IMR-90 (cell line): Measurements from ENCODE around the gene SGMS1. TPM values are rescaled to one million over a fixed set of nuclear protein-coding genes. Genes with fewer than 3 reads are reported as not detected.

Experiments used
- ATAC-seq: fragments of 200-7000 bp; cut with Tn5 transposase; 2 replicates; pipeline ENCODE4 v1.9.1; 2020; ENCODE audit warnings: low read depth, mild to moderate bottlenecking, moderate library complexity
- BruUV-seq: library from RNA; stranded (reverse); fragments of 400-500 nt; replicated peaks from 2 replicates; lab custom pipeline; 2021; lab: Mats Ljungman, UMichigan
- CTCF ChIA-PET: fragments of 300-600 bp; formaldehyde crosslinking; extraction: SDS; loops from one replicate; lab custom pipeline; 2021; ENCODE audit warnings: antibody characterized with exemption; lab: Yijun Ruan, JAX
- POLR2A ChIA-PET: fragments of 300-600 bp; sonication (Branson Sonifier 250); formaldehyde crosslinking; loops from one replicate; lab custom pipeline; 2022; ENCODE audit warnings: antibody characterized with exemption; ENCODE audit not compliant: unreplicated experiment; lab: Charles Lee
- DNase-seq: peaks from one replicate; pipeline ENCODE4 v3.0.0; 2013
- H2AFZ ChIP-seq: replicated peaks from 2 replicates; pipeline ENCODE3; 2013; ENCODE audit warnings: low read length, mild to moderate bottlenecking; ENCODE audit not compliant: poor library complexity
- H2AK5ac ChIP-seq: 2 replicates; pipeline ENCODE4 v1.6.1; 2013; ENCODE audit warnings: low read depth, low read length, inconsistent platforms
- H2AK9ac ChIP-seq: replicated peaks from 2 replicates; pipeline ENCODE3; 2013; ENCODE audit warnings: mild to moderate bottlenecking, low read depth, low read length, moderate library complexity; ENCODE audit not compliant: poor library complexity
- H2BK120ac ChIP-seq: 2 replicates; pipeline ENCODE4 v1.6.1; 2013; ENCODE audit warnings: low read depth, low read length, inconsistent platforms
- H2BK15ac ChIP-seq: 3 replicates; pipeline ENCODE4 v1.6.1; 2013; ENCODE audit warnings: low read depth, low read length, inconsistent platforms
- H2BK20ac ChIP-seq: 2 replicates; pipeline ENCODE4 v1.6.1; 2013; ENCODE audit warnings: low read depth, mild to moderate bottlenecking, inconsistent platforms, low read length, moderate library complexity
- H2BK5ac ChIP-seq: 2 replicates; pipeline ENCODE4 v1.6.1; 2013; ENCODE audit warnings: mild to moderate bottlenecking, low read depth, low read length, inconsistent platforms; ENCODE audit not compliant: poor library complexity, severe bottlenecking
- H3K14ac ChIP-seq: replicated peaks from 2 replicates; pipeline ENCODE4 v1.6.1; 2013; ENCODE audit warnings: low read depth, low read length, inconsistent platforms
- H3K18ac ChIP-seq: 2 replicates; pipeline ENCODE4 v1.6.1; 2013; ENCODE audit warnings: low read depth, low read length, control low read depth
- H3K23ac ChIP-seq: 2 replicates; pipeline ENCODE4 v1.6.1; 2013; ENCODE audit warnings: low read depth, low read length, inconsistent platforms
- H3K27ac ChIP-seq: 2 replicates; pipeline ENCODE4 v1.5.1; 2013; ENCODE audit warnings: mild to moderate bottlenecking, control low read depth, low read length; ENCODE audit not compliant: insufficient read depth
- H3K27me3 ChIP-seq: 2 replicates; pipeline ENCODE4 v1.6.1; 2013; ENCODE audit warnings: low read length; ENCODE audit not compliant: control insufficient read depth, insufficient read depth
- H3K36me3 ChIP-seq: 2 replicates; pipeline ENCODE4 v1.6.1; 2013; ENCODE audit warnings: low read length, mixed read lengths; ENCODE audit not compliant: control insufficient read depth, insufficient read depth
- H3K4ac ChIP-seq: 2 replicates; pipeline ENCODE4 v1.6.1; 2013; ENCODE audit warnings: low read depth, low read length, inconsistent platforms
- H3K4me1 ChIP-seq: 2 replicates; pipeline ENCODE4 v1.6.1; 2013; ENCODE audit warnings: low read length, mixed read lengths; ENCODE audit not compliant: control insufficient read depth, insufficient read depth
- H3K4me2 ChIP-seq: 2 replicates; pipeline ENCODE4 v1.6.1; 2013; ENCODE audit warnings: low read depth, mild to moderate bottlenecking, control low read depth, low read length, moderate library complexity
- H3K4me3 ChIP-seq: 2 replicates; pipeline ENCODE4 v1.5.1; 2013; ENCODE audit warnings: low read depth, mild to moderate bottlenecking, control low read depth, low read length, moderate library complexity; ENCODE audit not compliant: insufficient read depth
- H3K56ac ChIP-seq: 2 replicates; pipeline ENCODE4 v1.6.1; 2013; ENCODE audit warnings: low read length, inconsistent platforms; ENCODE audit not compliant: insufficient read depth; ENCODE audit errors: extremely low read depth
- H3K79me1 ChIP-seq, 2 experiments: 2 replicates each; pipeline ENCODE4 v1.6.1; 2013; ENCODE audit warnings: low read length in 2 of 2, inconsistent platforms in 1 of 2, low read depth in 1 of 2
- H3K9ac ChIP-seq: 2 replicates; pipeline ENCODE4 v1.6.1; 2013; ENCODE audit warnings: low read depth, low read length, control low read depth
- H3K9me1 ChIP-seq: 2 replicates; pipeline ENCODE4 v1.6.1; 2013; ENCODE audit warnings: low read length, inconsistent platforms; ENCODE audit not compliant: insufficient read depth
- H3K9me3 ChIP-seq: 2 replicates; pipeline ENCODE4 v1.6.1; 2013; ENCODE audit warnings: low read length; ENCODE audit not compliant: control insufficient read depth, insufficient read depth
- H4K20me1 ChIP-seq: 2 replicates; pipeline ENCODE4 v1.6.1; 2013; ENCODE audit warnings: low read length, inconsistent platforms; ENCODE audit not compliant: insufficient read depth
- H4K5ac ChIP-seq: 2 replicates; pipeline ENCODE4 v1.6.1; 2013; ENCODE audit warnings: mild to moderate bottlenecking, low read depth, low read length, control low read depth
- H4K8ac ChIP-seq, 2 experiments: 2 replicates each; pipeline ENCODE4 v1.6.1; 2013; ENCODE audit warnings: low read depth in 2 of 2, low read length in 2 of 2, control low read depth in 1 of 2, inconsistent platforms in 1 of 2
- H4K91ac ChIP-seq: 2 replicates; pipeline ENCODE4 v1.6.1; 2013; ENCODE audit warnings: low read depth, low read length, inconsistent platforms; ENCODE audit not compliant: insufficient read depth
- BHLHE40 ChIP-seq: fragments of 150-350 bp; IDR thresholded peaks from 2 replicates; pipeline ENCODE4 v1.6.1; 2016; ENCODE audit warnings: mild to moderate bottlenecking, low read depth, low read length
- CEBPB ChIP-seq: IDR thresholded peaks from 2 replicates; pipeline ENCODE4 v1.6.1; 2012; ENCODE audit warnings: low read depth, low read length, improper control_type of control experiment
- CHD1 ChIP-seq: IDR thresholded peaks from 2 replicates; pipeline ENCODE4 v1.6.1; 2012; ENCODE audit warnings: low read depth, low read length, improper control_type of control experiment
- CTCF ChIP-seq: conservative IDR thresholded peaks from 2 replicates; pipeline ENCODE4 v1.5.1; 2012; ENCODE audit warnings: mild to moderate bottlenecking, low read depth, low read length, improper control_type of control experiment
- ELK1 ChIP-seq: fragments of 150-350 bp; IDR thresholded peaks from 2 replicates; pipeline ENCODE4 v1.6.1; 2016; ENCODE audit warnings: low read depth, mild to moderate bottlenecking, low read length, moderate library complexity, borderline replicate concordance
- FOS ChIP-seq: fragments of 150-350 bp; IDR thresholded peaks from 2 replicates; pipeline ENCODE4 v1.6.1; 2016; ENCODE audit warnings: low read depth, low read length
- MAFK ChIP-seq: IDR thresholded peaks from 2 replicates; pipeline ENCODE4 v1.6.1; 2012; ENCODE audit warnings: low read depth, low read length, improper control_type of control experiment
- MAZ ChIP-seq: IDR thresholded peaks from 2 replicates; pipeline ENCODE4 v1.6.1; 2012; ENCODE audit warnings: low read depth, mild to moderate bottlenecking, low read length, improper control_type of control experiment, moderate library complexity, borderline replicate concordance
- MXI1 ChIP-seq: IDR thresholded peaks from 2 replicates; pipeline ENCODE4 v1.6.1; 2012; ENCODE audit warnings: low read depth, mild to moderate bottlenecking, low read length, moderate library complexity, borderline replicate concordance
- NFE2L2 ChIP-seq: fragments of 150-350 bp; IDR thresholded peaks from 2 replicates; pipeline ENCODE4 v1.6.1; 2016; ENCODE audit warnings: low read depth, mild to moderate bottlenecking, low read length
- POLR2A ChIP-seq: IDR thresholded peaks from 2 replicates; pipeline ENCODE4 v1.6.1; 2012; ENCODE audit warnings: mild to moderate bottlenecking, low read depth, low read length
- RAD21 ChIP-seq: IDR thresholded peaks from 2 replicates; pipeline ENCODE4 v1.6.1; 2012; ENCODE audit warnings: low read length, improper control_type of control experiment
- RCOR1 ChIP-seq: IDR thresholded peaks from 2 replicates; pipeline ENCODE4 v1.6.1; 2012; ENCODE audit warnings: mild to moderate bottlenecking, low read length, improper control_type of control experiment; ENCODE audit not compliant: insufficient replicate concordance
- RFX5 ChIP-seq: IDR thresholded peaks from 2 replicates; pipeline ENCODE4 v1.8.0; 2012; ENCODE audit warnings: low read depth, mild to moderate bottlenecking, low read length, moderate library complexity
- SMC3 ChIP-seq: fragments of 150-350 bp; IDR thresholded peaks from 2 replicates; pipeline ENCODE4 v1.6.1; 2016; ENCODE audit warnings: low read depth, mild to moderate bottlenecking, antibody characterized with exemption, low read length, moderate library complexity
- USF2 ChIP-seq: fragments of 150-350 bp; IDR thresholded peaks from 2 replicates; pipeline ENCODE4 v1.6.1; 2017; ENCODE audit warnings: mild to moderate bottlenecking, antibody characterized with exemption, low read length, low read depth
- dilution Hi-C: fragments of 300-500 bp; cut with HindIII; formaldehyde crosslinking; loops from one replicate; pipeline ENCODE4 v1.14.3; 2018; ENCODE audit warnings: low sequenced_read_pairs; ENCODE audit not compliant: unreplicated experiment
- in situ Hi-C: fragments of 300-500 bp; cut with MboI; formaldehyde crosslinking; loops from 3 replicates; pipeline ENCODE4 v1.14.3; 2019; ENCODE audit warnings: low sequenced_read_pairs, inconsistent platforms, mixed read lengths
- intact Hi-C: fragments of 100-400 bp; cut with micrococcal nuclease; formaldehyde crosslinking; loops from 2 replicates; pipeline ENCODE4 v1.10.0; 2022
- polyA plus RNA-seq, 3 experiments: library from polyadenylated mRNA; depleted of rRNA; stranded (reverse); fragments of >200 nt; gene quantifications; 2 replicates each; pipeline ENCODE4 v1.2.3, GENCODE V29; 2012; ENCODE audit warnings: low replicate concordance in 1 of 3
- total RNA-seq: library from RNA; depleted of rRNA; stranded (reverse); fragments of >200 nt; gene quantifications from 2 replicates; pipeline ENCODE4 v1.2.3, GENCODE V29; 2012

SGMS1 gene
- total and polyA plus RNA-seq, 2 of the 4 experiments (the other 2 are of a cell fraction) = 9.8 to 30.8 TPM

GRCh38 chr10:50447691-50448090 is 176.1 kb downstream of the SGMS1 start:
- no peak overlapping the region for H2BK20ac ChIP-seq
- CTCF ChIA-PET = no interaction called here
- in situ Hi-C loops = no loop called here
- H3K4me3 ChIP-seq = no peak overlapping the region
- H3K23ac ChIP-seq = no peak overlapping the region
- no peak overlapping the region for H3K4me2 ChIP-seq
- no peaks in the 10 kb centered on the region for H4K20me1 ChIP-seq
- ATAC-seq (peak; percentile 17; the same call in 1 of the 2 replicates), DNase-seq (peak; percentile 64)
- intact Hi-C loops = no loop called here
- peaks cover 6% of the 10 kb centered on the region; the same call in 1 of the 2 replicates for H3K9me1 ChIP-seq
- POLR2A ChIA-PET = no interaction called here
- no peaks in the 10 kb centered on the region for H3K4me1 ChIP-seq
- no peak overlapping the region for H2AK9ac ChIP-seq
- H3K27me3 ChIP-seq = no peaks in the 10 kb centered on the region
- no peak overlapping the region for H3K9ac ChIP-seq
- H2AK5ac ChIP-seq = no peak overlapping the region
- H3K27ac ChIP-seq = no peak overlapping the region
- H3K4ac ChIP-seq = no peak overlapping the region
- peak overlapping the region in 1 of 2 experiments; percentile 3; a peak in 1 of 4 replicates for H4K8ac ChIP-seq
- no peak for TF ChIP-seq RAD21
- no peak for TF ChIP-seq CHD1
- no peak for TF ChIP-seq CTCF
- TF ChIP-seq SMC3 = no peak
- TF ChIP-seq POLR2A = no peak
- TF ChIP-seq NFE2L2 = no peak
- no peak for TF ChIP-seq ELK1
- no peak for TF ChIP-seq MXI1
- no peak for TF ChIP-seq CEBPB
- no peak for TF ChIP-seq USF2
- no peak for TF ChIP-seq RCOR1
- no peak for TF ChIP-seq MAZ
- no peak for TF ChIP-seq FOS
- no peak for TF ChIP-seq MAFK
- no peak for TF ChIP-seq RFX5
- TF ChIP-seq BHLHE40 = no peak
- no peak overlapping the region for H2BK15ac ChIP-seq
- BruUV-seq = no TSS peak
- H2AFZ ChIP-seq = no peak overlapping the region
- no peak overlapping the region for H3K56ac ChIP-seq
- H4K5ac ChIP-seq = no peak overlapping the region
- no peak overlapping the region for H2BK120ac ChIP-seq
- H3K9me3 ChIP-seq = no peaks in the 10 kb centered on the region
- no peaks in the 10 kb centered on the region; the same call in 1 of the 2 replicates for H3K36me3 ChIP-seq
- H3K14ac ChIP-seq = no peak overlapping the region
- no peak overlapping the region for H2BK5ac ChIP-seq
- dilution Hi-C loops = no loop called here
- H3K79me1 ChIP-seq = no peaks in the 10 kb centered on the region; a peak in 1 of 4 replicates
- H4K91ac ChIP-seq = no peak overlapping the region
- H3K18ac ChIP-seq = no peak overlapping the region
